ENCODE data around the gene SORBS1.
A peak's percentile ranks its signal among the peaks of the same experiment; 100 is the strongest.

SORBS1 gene

GRCh38 chr10:95382174-95382573, 179.0 kb downstream of the SORBS1 start:
- no peak for DNase-seq (ENCODE audit: low spot score)
- no peak for TF ChIP-seq CTCF (IDR thresholded peaks at IDR 0.05)
- Histone ChIP-seq H3K4me3 (no peak overlapping the region), H3K27ac (peak overlapping the region; percentile 18 to 76)

DNA sequence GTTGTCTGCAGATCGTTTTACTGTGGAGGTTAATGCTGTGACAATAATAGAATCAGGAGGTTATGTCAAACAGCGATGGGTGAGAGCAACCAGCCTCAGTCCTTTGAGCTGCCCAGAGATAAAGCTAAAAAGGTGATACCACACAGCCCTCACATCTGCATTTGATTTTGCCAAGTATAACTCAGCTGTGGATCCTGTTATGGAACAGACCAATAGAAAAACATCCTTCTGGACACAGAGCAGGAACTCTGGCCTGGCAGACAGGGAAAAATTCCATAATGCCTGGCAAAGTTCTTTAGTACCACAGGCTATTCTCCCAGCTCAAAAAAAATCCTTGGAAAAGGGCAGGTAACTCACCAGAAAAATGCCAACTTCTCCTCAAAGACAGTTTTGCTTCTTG, 183.2 kb downstream of the SORBS1 start:
- Histone ChIP-seq H3K4me3 (peak overlapping the region; percentile 19), H3K27ac (peak overlapping the region; percentile 90 to 93)
- DNase-seq (ENCODE audit: low spot score): no peak
- no peak for TF ChIP-seq CTCF (IDR thresholded peaks at IDR 0.05)

DNA sequence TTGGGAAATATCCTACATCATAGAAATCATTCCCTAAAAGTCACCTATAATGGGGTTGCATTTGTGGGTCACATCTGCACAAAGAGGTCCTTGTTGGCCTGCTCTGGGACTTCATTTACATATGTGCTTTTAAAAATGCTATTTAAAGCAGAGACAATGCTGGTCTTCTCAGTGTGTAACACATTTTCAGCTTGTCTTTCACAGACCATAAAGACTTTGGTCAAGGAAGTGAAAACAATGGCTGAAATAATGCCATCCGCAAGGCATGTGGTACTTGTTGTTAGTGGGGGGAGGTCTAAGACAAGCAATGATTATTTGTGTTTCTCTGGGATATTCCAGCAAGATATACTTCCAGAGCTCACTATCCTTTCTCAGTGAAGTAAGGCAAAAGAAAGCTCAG, 185.8 kb downstream of the SORBS1 start:
- no peak overlapping the region for H3K4me3 ChIP-seq
- DNase-seq (ENCODE audit: low spot score): no peak
- TF ChIP-seq CTCF (IDR thresholded peaks at IDR 0.05): no peak
- H3K27ac ChIP-seq: peak overlapping the region; percentile 66 to 90

GRCh38 chr10:95374597-95375209, 186.5 kb downstream of the SORBS1 start:
- Histone ChIP-seq H3K27ac (peak overlapping the region; percentile 66 to 90), H3K4me3 (no peak overlapping the region)
- peak; percentile 86 for DNase-seq (ENCODE audit: low spot score)
- peak; percentile 75 for TF ChIP-seq CTCF (IDR thresholded peaks at IDR 0.05)

DNA sequence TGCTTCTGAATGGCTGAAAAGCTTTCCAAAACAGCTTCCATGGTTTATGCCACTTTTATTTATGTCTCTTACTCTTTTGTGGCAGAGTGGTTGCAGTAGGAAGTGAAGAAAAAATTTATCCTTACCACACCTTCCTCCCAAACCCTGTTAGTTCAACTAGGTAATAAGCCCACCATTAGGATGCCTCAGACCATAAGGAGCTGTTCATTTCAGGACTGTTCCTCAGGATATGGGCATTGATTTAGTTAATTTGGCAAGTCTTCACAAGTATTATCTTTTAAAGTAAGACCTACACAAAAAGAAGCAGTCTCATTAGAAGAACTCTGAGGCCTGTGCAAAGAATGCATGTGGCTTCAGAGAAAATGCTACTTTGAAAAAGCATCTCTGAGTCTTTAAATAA, 187.5 kb downstream of the SORBS1 start:
- DNase-seq (ENCODE audit: low spot score): no peak
- Histone ChIP-seq H3K4me3 (no peak overlapping the region), H3K27ac (no peak overlapping the region)
- TF ChIP-seq CTCF (IDR thresholded peaks at IDR 0.05): no peak

GRCh38 chr10:95364342-95364741, 196.8 kb downstream of the SORBS1 start:
- no peak for DNase-seq (ENCODE audit: low spot score)
- TF ChIP-seq CTCF (IDR thresholded peaks at IDR 0.05): no peak
- Histone ChIP-seq H3K4me3 (no peak overlapping the region), H3K27ac (peak overlapping the region in 1 of 2 donors; percentile 52)

DNA sequence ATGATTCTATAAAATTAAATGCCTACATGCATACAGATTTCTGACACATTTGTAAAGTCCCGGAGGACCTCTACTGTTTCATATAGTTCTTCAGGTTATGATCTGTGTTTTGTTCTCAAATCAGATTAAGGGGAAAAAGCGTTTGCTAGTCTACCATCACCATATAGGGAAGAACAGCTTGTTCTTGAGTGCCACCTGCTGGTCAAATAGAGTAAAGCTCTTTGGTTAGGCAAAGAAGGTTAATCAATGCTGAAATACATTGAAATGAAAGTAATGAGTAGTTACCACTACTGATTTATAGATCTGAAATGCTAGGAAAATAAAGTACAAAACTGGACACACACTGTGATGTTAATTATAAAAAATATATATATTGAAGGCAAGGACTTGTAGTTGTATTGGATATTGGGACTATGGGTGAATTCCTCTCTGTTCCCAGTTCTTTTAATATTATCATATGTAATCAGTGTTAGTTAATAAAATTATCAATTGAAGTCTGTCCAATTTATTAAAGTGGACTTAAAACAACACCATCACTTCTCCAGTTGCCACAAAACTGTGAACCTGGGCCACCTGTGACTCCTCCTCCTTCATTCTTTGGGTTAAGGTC, 197.8 kb downstream of the SORBS1 start:
- H3K4me3 ChIP-seq: no peak overlapping the region
- no peak overlapping the region for H3K27ac ChIP-seq
- peak; percentile 65 for TF ChIP-seq CTCF (IDR thresholded peaks at IDR 0.05)
- DNase-seq (ENCODE audit: low spot score): no peak

Data from coronary artery (tissue), 2 donors.